Cardiac muscle cell (in vitro differentiated cells and primary cell): Measurements from ENCODE around the gene VPS13A. TPM values are rescaled to one million over a fixed set of nuclear protein-coding genes. Genes with fewer than 3 reads are reported as not detected.

Source experiments
- DNase-seq, 2 donors: peaks; one replicate each; pipeline versions ENCODE4 v3.0.0 to v3.0.0-alpha.2; 2010 to 2017; ENCODE audit warnings: low read depth in 1 of 2, low spot score in 1 of 2
- H3K27ac ChIP-seq: fragments of 200-600 bp; sonication (generic); 2 replicates; pipeline ENCODE4 v1.5.1; 2016
- H3K27me3 ChIP-seq: fragments of 200-600 bp; sonication (generic); 2 replicates; pipeline ENCODE4 v1.6.0; 2016; ENCODE audit warnings: control low read depth
- H3K36me3 ChIP-seq: fragments of 200-600 bp; sonication (generic); 2 replicates; pipeline ENCODE4 v1.5.1; 2016; ENCODE audit warnings: control low read depth
- H3K4me1 ChIP-seq: fragments of 200-600 bp; sonication (generic); 2 replicates; pipeline ENCODE4 v1.8.1; 2017; ENCODE audit warnings: low read depth, mild to moderate bottlenecking, mixed run types
- H3K4me3 ChIP-seq: fragments of 200-600 bp; sonication (generic); 2 replicates; pipeline ENCODE4 v1.5.1; 2016; ENCODE audit warnings: mild to moderate bottlenecking
- H3K9me3 ChIP-seq: fragments of 200-600 bp; sonication (generic); 2 replicates; pipeline ENCODE4 v1.5.1; 2017; ENCODE audit warnings: low read depth, mild to moderate bottlenecking, control low read depth
- polyA plus RNA-seq: library from polyadenylated mRNA; unstranded; fragments of >200 nt; fragmentation: Nextera tagmentation; extraction: Ambion mirVana; gene quantifications from 2 replicates; pipeline ENCODE4 v1.2.1, GENCODE V29; 2016
- total RNA-seq: library from RNA; depleted of rRNA; stranded (reverse); fragments of >200 nt; gene quantifications from 2 replicates; pipeline ENCODE4 v1.2.3, GENCODE V29; 2016
- TF ChIP-seq, protein P1 (sequence below): IDR thresholded peaks from 2 replicates; pipeline ENCODE4 v1.5.1; 2012; ENCODE audit warnings: low read depth, mild to moderate bottlenecking, low read length

Gene VPS13A
- total and polyA plus RNA-seq, 2 experiments from 2014 or later = 10.7 to 32.3 TPM

DNA sequence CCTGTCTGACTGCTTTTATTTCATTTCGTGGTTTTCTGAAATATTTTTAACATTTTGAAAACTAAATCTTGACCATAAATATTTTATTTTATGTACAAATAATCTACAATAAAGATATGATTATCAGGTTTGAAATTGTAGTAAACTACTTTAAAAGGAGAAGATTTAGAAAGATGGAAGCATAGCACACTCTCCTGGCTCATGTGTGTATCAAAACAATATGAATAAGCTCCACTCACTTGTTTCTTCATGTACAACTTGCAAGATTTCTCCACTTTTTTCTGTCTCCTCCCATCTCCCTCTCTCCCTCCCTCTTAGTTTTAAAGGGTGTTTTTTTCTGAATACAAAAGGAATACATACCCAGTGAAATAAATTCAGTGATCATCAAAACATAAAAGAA, 15.4 kb upstream of the VPS13A start:
- H3K27me3 ChIP-seq = no peaks in the 10 kb centered on the region
- DNase-seq = peak in 1 of 2 donors; percentile 31
- TF ChIP-seq, protein P1, sequence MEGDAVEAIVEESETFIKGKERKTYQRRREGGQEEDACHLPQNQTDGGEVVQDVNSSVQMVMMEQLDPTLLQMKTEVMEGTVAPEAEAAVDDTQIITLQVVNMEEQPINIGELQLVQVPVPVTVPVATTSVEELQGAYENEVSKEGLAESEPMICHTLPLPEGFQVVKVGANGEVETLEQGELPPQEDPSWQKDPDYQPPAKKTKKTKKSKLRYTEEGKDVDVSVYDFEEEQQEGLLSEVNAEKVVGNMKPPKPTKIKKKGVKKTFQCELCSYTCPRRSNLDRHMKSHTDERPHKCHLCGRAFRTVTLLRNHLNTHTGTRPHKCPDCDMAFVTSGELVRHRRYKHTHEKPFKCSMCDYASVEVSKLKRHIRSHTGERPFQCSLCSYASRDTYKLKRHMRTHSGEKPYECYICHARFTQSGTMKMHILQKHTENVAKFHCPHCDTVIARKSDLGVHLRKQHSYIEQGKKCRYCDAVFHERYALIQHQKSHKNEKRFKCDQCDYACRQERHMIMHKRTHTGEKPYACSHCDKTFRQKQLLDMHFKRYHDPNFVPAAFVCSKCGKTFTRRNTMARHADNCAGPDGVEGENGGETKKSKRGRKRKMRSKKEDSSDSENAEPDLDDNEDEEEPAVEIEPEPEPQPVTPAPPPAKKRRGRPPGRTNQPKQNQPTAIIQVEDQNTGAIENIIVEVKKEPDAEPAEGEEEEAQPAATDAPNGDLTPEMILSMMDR = peak; percentile 12
- no peak overlapping the region for H3K27ac ChIP-seq
- H3K4me3 ChIP-seq = no peak overlapping the region
- no peaks in the 10 kb centered on the region for H3K4me1 ChIP-seq
- no peaks in the 10 kb centered on the region for H3K9me3 ChIP-seq
- no peaks in the 10 kb centered on the region for H3K36me3 ChIP-seq

GRCh38 chr9:77162366-77162765, 15.0 kb upstream of the VPS13A start:
- Histone ChIP-seq H3K27me3 (no peaks in the 10 kb centered on the region), H3K9me3 (no peaks in the 10 kb centered on the region), H3K4me3 (no peak overlapping the region), H3K27ac (no peak overlapping the region), H3K4me1 (no peaks in the 10 kb centered on the region), H3K36me3 (no peaks in the 10 kb centered on the region)
- no peak for DNase-seq
- TF ChIP-seq, protein P1 = no peak

- Histone ChIP-seq H3K36me3 (no peaks in the 10 kb centered on the region), H3K4me1 (no peaks in the 10 kb centered on the region), H3K9me3 (no peaks in the 10 kb centered on the region), H3K27me3 (no peaks in the 10 kb centered on the region), H3K4me3 (no peak overlapping the region), H3K27ac (no peak overlapping the region)
- DNase-seq = peak in 1 of 2 donors; percentile 94
- TF ChIP-seq, protein P1 = no peak
Observed at GRCh38 chr9:77163884-77164283, 13.4 kb upstream of the VPS13A start.

GRCh38 chr9:77166193-77166592, 11.1 kb upstream of the VPS13A start:
- Histone ChIP-seq H3K4me1 (peaks cover 7% of the 10 kb centered on the region), H3K27ac (no peak overlapping the region), H3K4me3 (no peak overlapping the region), H3K36me3 (no peaks in the 10 kb centered on the region), H3K9me3 (no peaks in the 10 kb centered on the region), H3K27me3 (no peaks in the 10 kb centered on the region)
- TF ChIP-seq, protein P1 = no peak
- DNase-seq = no peak

GRCh38 chr9:77170991-77171699, 6.2 kb upstream of the VPS13A start:
- TF ChIP-seq, protein P1 = no peak
- Histone ChIP-seq H3K4me3 (no peak overlapping the region), H3K36me3 (no peaks in the 10 kb centered on the region), H3K9me3 (no peaks in the 10 kb centered on the region), H3K27ac (peak overlapping the region; percentile 69), H3K27me3 (no peaks in the 10 kb centered on the region), H3K4me1 (peaks cover 17% of the 10 kb centered on the region)
- DNase-seq = peak in 1 of 2 donors; percentile 38
